Spleen (tissue), 7 donors: ENCODE results near the gene SLC17A3.

Source experiments
- CTCF ChIP-seq, 11 experiments: fragments of 200-600 bp in 7 of 11; fragments of 450-650 bp in 4 of 11; sonication (generic) in 4 of 11; IDR thresholded peaks in 8 of 11; conservative IDR thresholded peaks in 3 of 11; 1 replicate in 7 of 11; 2 replicates in 4 of 11; pipeline versions ENCODE4 v1.4.0 to v1.8.0; 2016 to 2021; ENCODE audit warnings: antibody characterized with exemption in 11 of 11, inconsistent platforms in 4 of 11, mild to moderate bottlenecking in 1 of 11
- POLR2A ChIP-seq, 3 donors: fragments of 450-650 bp; IDR thresholded peaks; one replicate each; pipeline ENCODE4 v1.5.1; 2017; ENCODE audit warnings: antibody characterized with exemption in 3 of 3, mild to moderate bottlenecking in 1 of 3
- POLR2AphosphoS5 ChIP-seq, 3 donors: sonication (generic); formaldehyde crosslinking; IDR thresholded peaks; one replicate each; pipeline ENCODE4 v1.5.1; 2017; ENCODE audit warnings: antibody characterized with exemption in 3 of 3
- donor health status: DM: no; HTN: no; CAD: no; lungs with moderate emphysema.
- donor health status: DM: no; HTN: no; CAD: no.
- donor health status: DM: no; HTN: no; CAD: no.

GRCh38 chr6:25903467-25904099 lies 29.5 kb upstream of the SLC17A3 start:
- TF ChIP-seq CTCF (IDR thresholded peaks at IDR 0.05 in 8 of 11, conservative IDR thresholded peaks at IDR 0.05 in 3 of 11) (no peak), POLR2AphosphoS5 (IDR thresholded peaks at IDR 0.05) (no peak), POLR2A (IDR thresholded peaks at IDR 0.05) (no peak)
